ENCODE results near the gene NFASC.

NFASC gene

DNA sequence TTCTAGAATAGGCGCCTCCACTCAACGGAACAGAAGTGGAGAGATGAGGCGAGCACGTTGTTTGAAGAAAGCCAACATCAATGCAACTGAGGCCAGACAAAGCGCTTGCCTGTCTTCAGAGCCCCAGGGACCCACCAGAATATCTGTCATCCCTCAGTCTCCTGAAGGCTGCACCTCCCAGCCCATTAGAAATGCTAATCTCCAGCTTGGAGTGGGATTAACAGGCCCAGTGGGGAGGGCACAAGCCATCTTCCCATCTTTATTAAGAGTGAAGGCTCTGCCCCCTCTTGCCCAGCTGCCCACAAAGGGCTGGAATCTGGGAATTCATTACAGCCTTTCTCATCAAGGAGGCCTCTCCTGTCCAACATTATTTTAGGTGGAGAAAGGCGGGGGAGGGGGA lies 155.5 kb downstream of the NFASC start:
- Histone ChIP-seq H3K9me2 (replicated peaks; ENCODE audit: control insufficient read depth, low read length) (no peaks in the 10 kb centered on the region), H3K79me2 (ENCODE audit: control insufficient read depth, low read length) (no peaks in the 10 kb centered on the region), H3K4me2 (ENCODE audit: low read length) (no peak overlapping the region), H4K20me1 (ENCODE audit: control insufficient read depth, insufficient read depth, low read depth, low read length) (no peaks in the 10 kb centered on the region), H3K4me3 (ENCODE audit: low read length) (no peak overlapping the region), H3F3A (ENCODE audit: control insufficient read depth, insufficient read depth) (no peaks in the 10 kb centered on the region), H3K27ac (ENCODE audit: low read depth, low read length) (no peak overlapping the region), H3K36me3 (ENCODE audit: control insufficient read depth, low read length) (no peaks in the 10 kb centered on the region), H3K27me3 (ENCODE audit: control insufficient read depth, low read length) (no peaks in the 10 kb centered on the region), H3K9me3 (ENCODE audit: control insufficient read depth, insufficient read depth, low read length) (no peaks in the 10 kb centered on the region), H3K4me1 (ENCODE audit: control insufficient read depth, low read length) (no peaks in the 10 kb centered on the region; the same call in 1 of the 2 replicates)
- no peak for TF ChIP-seq EZH2phosphoT487 (IDR thresholded peaks at IDR 0.05; ENCODE audit: borderline replicate concordance, low read length)
- TF ChIP-seq, protein P1, sequence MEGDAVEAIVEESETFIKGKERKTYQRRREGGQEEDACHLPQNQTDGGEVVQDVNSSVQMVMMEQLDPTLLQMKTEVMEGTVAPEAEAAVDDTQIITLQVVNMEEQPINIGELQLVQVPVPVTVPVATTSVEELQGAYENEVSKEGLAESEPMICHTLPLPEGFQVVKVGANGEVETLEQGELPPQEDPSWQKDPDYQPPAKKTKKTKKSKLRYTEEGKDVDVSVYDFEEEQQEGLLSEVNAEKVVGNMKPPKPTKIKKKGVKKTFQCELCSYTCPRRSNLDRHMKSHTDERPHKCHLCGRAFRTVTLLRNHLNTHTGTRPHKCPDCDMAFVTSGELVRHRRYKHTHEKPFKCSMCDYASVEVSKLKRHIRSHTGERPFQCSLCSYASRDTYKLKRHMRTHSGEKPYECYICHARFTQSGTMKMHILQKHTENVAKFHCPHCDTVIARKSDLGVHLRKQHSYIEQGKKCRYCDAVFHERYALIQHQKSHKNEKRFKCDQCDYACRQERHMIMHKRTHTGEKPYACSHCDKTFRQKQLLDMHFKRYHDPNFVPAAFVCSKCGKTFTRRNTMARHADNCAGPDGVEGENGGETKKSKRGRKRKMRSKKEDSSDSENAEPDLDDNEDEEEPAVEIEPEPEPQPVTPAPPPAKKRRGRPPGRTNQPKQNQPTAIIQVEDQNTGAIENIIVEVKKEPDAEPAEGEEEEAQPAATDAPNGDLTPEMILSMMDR (IDR thresholded peaks at IDR 0.05; ENCODE audit: low read depth, low read length, poor library complexity, severe bottlenecking): no peak

DNA sequence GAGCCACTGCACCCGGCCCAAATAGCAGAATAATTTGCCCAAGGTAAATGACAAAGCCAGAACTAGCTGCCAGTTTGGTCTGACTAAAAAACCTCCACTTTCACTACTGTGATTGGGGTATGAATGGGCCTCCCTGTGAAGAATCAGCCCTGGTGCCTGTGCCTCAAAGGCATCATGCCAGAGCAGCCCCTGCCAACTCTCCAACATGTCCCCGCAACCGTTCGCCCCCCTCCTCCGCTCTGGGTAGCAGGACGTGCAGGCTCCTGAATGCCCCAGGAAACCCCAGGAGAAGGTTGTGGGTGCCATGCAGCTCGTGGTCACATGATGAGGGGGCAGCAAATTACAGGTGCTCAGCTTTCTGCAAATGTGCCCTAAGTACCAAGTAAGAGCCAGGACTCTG lies 157.7 kb downstream of the NFASC start:
- Histone ChIP-seq H3K36me3 (ENCODE audit: control insufficient read depth, low read length) (no peaks in the 10 kb centered on the region), H3K79me2 (ENCODE audit: control insufficient read depth, low read length) (no peaks in the 10 kb centered on the region), H3K27me3 (ENCODE audit: control insufficient read depth, low read length) (no peaks in the 10 kb centered on the region), H4K20me1 (ENCODE audit: control insufficient read depth, insufficient read depth, low read depth, low read length) (no peaks in the 10 kb centered on the region), H3F3A (ENCODE audit: control insufficient read depth, insufficient read depth) (no peaks in the 10 kb centered on the region), H3K4me1 (ENCODE audit: control insufficient read depth, low read length) (no peaks in the 10 kb centered on the region; the same call in 1 of the 2 replicates), H3K9me3 (ENCODE audit: control insufficient read depth, insufficient read depth, low read length) (no peaks in the 10 kb centered on the region), H3K4me2 (ENCODE audit: low read length) (no peak overlapping the region), H3K4me3 (ENCODE audit: low read length) (no peak overlapping the region), H3K27ac (ENCODE audit: low read depth, low read length) (no peak overlapping the region), H3K9me2 (replicated peaks; ENCODE audit: control insufficient read depth, low read length) (no peaks in the 10 kb centered on the region)
- TF ChIP-seq, protein P1 (IDR thresholded peaks at IDR 0.05; ENCODE audit: low read depth, low read length, poor library complexity, severe bottlenecking): no peak
- TF ChIP-seq EZH2phosphoT487 (IDR thresholded peaks at IDR 0.05; ENCODE audit: borderline replicate concordance, low read length): no peak

DNA sequence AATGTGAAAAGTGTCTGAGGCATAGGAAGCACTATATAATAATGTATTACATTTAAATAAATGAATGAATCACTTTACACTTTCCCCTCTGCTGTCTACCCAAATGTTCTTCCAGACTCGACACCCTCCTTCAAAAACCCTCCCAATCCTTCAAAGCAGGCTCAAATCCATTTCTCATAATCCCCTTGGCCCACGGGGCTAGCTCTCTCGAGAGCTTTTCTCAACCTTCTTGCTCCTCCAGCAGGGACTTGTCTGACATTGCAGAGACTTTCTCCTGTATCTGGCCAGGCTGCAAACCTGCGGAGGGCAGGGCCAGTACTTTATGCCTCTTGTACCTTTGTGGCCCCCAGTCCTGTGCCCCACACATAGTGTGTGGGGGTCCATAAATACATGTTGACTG lies 158.3 kb downstream of the NFASC start:
- H3K4me1 ChIP-seq (ENCODE audit: control insufficient read depth, low read length): no peaks in the 10 kb centered on the region; the same call in 1 of the 2 replicates
- no peaks in the 10 kb centered on the region for H3K79me2 ChIP-seq (ENCODE audit: control insufficient read depth, low read length)
- no peaks in the 10 kb centered on the region for H3K9me3 ChIP-seq (ENCODE audit: control insufficient read depth, insufficient read depth, low read length)
- no peaks in the 10 kb centered on the region for H3K27me3 ChIP-seq (ENCODE audit: control insufficient read depth, low read length)
- H3K27ac ChIP-seq (ENCODE audit: low read depth, low read length): no peak overlapping the region
- TF ChIP-seq EZH2phosphoT487 (IDR thresholded peaks at IDR 0.05; ENCODE audit: borderline replicate concordance, low read length): no peak
- TF ChIP-seq, protein P1 (IDR thresholded peaks at IDR 0.05; ENCODE audit: low read depth, low read length, poor library complexity, severe bottlenecking): no peak
- H3K36me3 ChIP-seq (ENCODE audit: control insufficient read depth, low read length): no peaks in the 10 kb centered on the region
- no peaks in the 10 kb centered on the region for H4K20me1 ChIP-seq (ENCODE audit: control insufficient read depth, insufficient read depth, low read depth, low read length)
- no peak overlapping the region for H3K4me2 ChIP-seq (ENCODE audit: low read length)
- no peaks in the 10 kb centered on the region for H3K9me2 ChIP-seq (replicated peaks; ENCODE audit: control insufficient read depth, low read length)
- no peaks in the 10 kb centered on the region for H3F3A ChIP-seq (ENCODE audit: control insufficient read depth, insufficient read depth)
- no peak overlapping the region for H3K4me3 ChIP-seq (ENCODE audit: low read length)
